RPMI8226 (cell line): ENCODE results near the gene ERCC8.

Source experiments
- DNase-seq: peaks from one replicate; pipeline ENCODE4 v3.0.0-alpha.2; 2015

ERCC8 gene

DNA sequence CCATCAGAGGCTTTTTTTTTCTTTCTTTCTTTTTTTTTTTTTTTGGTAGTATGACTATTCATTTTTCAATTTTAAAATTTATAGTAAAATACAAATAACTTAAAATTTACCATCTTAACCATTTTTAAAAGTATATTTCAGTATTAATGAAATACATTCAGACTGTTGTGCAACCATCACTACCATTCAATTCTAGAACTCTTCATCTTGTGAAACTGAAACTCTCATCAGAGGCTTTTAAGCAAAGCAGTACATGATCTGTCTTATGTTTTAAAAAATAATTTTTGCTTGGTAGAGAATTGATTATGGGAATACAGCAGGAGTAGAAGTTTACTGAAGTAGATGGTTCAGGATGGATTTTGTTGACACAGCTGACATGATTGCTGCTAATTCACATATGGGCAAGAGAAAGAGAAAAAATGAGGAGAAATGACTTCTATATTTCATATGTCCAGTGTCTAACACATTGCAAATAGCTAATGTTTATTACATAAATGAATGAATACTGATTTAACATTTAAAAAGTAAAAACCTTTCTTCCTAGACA, 114.2 kb downstream of the ERCC8 start:
- DNase-seq: no peak

GRCh38 chr5:60829490-60830266, 115.2 kb downstream of the ERCC8 start:
- DNase-seq: no peak

DNA sequence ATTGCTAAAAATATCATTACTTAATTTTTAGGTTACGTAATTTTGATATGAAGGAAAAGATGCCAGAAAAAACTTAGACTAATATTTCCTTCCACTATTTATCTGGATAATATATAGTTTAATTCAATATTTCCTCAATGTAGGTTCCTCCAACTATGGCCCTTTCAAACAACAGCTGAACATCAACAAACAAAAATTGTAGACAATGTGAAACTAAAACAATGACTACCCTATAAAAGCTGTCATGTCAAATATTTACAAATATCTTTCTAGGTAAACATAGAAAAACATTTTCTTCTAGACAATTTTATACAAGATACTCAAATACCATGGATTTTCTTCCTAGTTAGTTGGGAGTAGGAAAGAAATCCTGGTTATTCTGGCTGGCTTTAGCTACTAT, 117.7 kb downstream of the ERCC8 start:
- no peak for DNase-seq

- DNase-seq: no peak
Measured at GRCh38 chr5:60826653-60827052, 118.2 kb downstream of the ERCC8 start.
